Activated T-cell treated with anti-CD3 and anti-CD28 coated beads, Interleukin-2, amount 50 U/mL, for 24 hours (primary cell): ENCODE data around the gene HAO1.

Experiments
- DNase-seq: peaks from one replicate; pipeline ENCODE4 v3.0.0-alpha.2; 2020
- H3K27ac Mint-ChIP-seq: 2 replicates; pipeline ENCODE4 v1.8.0; 2020; ENCODE audit warnings: mild to moderate bottlenecking, mixed read lengths
- H3K27me3 Mint-ChIP-seq: 2 replicates; pipeline ENCODE4 v1.8.0; 2020; ENCODE audit warnings: mixed read lengths
- H3K36me3 Mint-ChIP-seq: 2 replicates; pipeline ENCODE4 v1.8.0; 2020; ENCODE audit warnings: low read depth, mixed read lengths
- H3K4me1 Mint-ChIP-seq: 2 replicates; pipeline ENCODE4 v1.8.0; 2020; ENCODE audit warnings: low read depth, mixed read lengths
- H3K4me3 Mint-ChIP-seq: 2 replicates; pipeline ENCODE4 v1.8.0; 2020; ENCODE audit warnings: mild to moderate bottlenecking, moderate library complexity, mixed read lengths
- H3K9me3 Mint-ChIP-seq: 2 replicates; pipeline ENCODE4 v1.8.0; 2020; ENCODE audit warnings: mixed read lengths

The HAO1 gene

GRCh38 chr20:7902879-7903278, 37.4 kb downstream of the HAO1 start:
- H3K4me3 Mint-ChIP-seq = no peak overlapping the region
- peaks cover 2% of the 10 kb centered on the region for H3K27me3 Mint-ChIP-seq
- H3K9me3 Mint-ChIP-seq = no peaks in the 10 kb centered on the region
- no peak for DNase-seq
- H3K4me1 Mint-ChIP-seq = no peaks in the 10 kb centered on the region
- H3K36me3 Mint-ChIP-seq = no peaks in the 10 kb centered on the region
- H3K27ac Mint-ChIP-seq = no peak overlapping the region

DNA sequence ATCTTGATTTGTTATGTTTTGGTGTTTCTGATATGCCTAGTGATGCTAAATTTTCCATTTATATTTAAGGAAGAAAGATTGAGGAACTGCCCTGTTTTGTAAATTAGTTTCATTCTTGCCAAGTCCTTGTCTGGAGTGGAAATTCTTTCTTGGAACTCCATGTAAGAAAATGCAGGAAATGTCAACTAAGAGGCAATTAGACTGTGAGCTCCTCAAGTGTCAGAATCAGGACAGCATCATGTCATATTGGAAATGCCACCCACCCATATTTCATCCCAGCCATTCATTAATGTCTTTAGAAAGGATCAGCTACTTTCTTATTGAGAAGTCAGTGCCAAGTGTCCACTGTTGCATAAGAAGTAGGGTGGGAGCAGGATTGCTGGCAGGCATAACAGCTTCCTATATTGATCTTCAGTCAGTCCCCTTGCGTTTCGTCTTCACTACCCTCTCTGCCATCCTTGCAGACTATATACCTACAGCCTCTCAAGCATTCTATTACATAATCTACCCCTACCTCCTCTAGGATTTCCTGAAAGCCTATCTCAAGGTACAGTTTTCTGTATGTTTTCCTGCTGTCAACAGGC, 42.4 kb downstream of the HAO1 start:
- H3K27ac Mint-ChIP-seq = no peak overlapping the region
- H3K27me3 Mint-ChIP-seq = peaks cover 2% of the 10 kb centered on the region
- H3K4me3 Mint-ChIP-seq = no peak overlapping the region
- DNase-seq = no peak
- H3K9me3 Mint-ChIP-seq = no peaks in the 10 kb centered on the region
- no peaks in the 10 kb centered on the region for H3K36me3 Mint-ChIP-seq
- no peaks in the 10 kb centered on the region for H3K4me1 Mint-ChIP-seq

DNA sequence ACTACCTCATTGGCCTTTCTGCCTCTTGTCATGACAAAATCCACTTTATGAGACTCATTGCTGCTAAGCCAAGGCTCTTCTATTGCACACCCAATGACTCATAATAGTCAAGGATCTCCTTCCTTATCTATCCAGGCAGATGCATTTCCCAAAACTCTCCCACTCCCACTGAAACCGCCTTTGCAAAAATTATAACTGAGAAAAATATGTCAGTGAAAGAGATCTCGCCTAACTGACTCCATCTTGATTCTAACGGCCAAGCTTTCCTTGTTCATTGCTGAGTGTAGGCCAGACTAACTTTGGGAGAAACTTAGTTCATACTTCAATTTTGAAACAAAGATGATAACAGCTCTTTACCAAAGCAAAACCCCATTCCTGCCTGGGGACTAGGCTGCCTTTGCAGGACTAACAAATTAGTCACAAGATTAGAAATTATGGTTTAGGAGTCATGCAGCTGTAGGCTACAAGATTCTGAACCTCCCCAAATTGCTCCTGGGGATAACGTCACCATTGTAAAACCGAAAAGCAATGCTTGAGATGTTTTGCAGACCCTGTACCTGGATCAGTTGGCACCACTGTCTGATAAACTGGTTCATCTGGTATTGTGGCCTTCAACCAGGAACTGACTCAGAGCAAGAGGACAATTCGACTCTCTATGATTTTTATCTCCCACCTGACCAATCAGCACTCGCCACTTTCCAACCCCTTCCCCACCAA, 47.1 kb downstream of the HAO1 start:
- H3K9me3 Mint-ChIP-seq = no peaks in the 10 kb centered on the region
- no peak overlapping the region for H3K27ac Mint-ChIP-seq
- H3K4me1 Mint-ChIP-seq = no peaks in the 10 kb centered on the region
- peaks cover 5% of the 10 kb centered on the region for H3K27me3 Mint-ChIP-seq
- DNase-seq = no peak
- no peak overlapping the region for H3K4me3 Mint-ChIP-seq
- no peaks in the 10 kb centered on the region for H3K36me3 Mint-ChIP-seq

GRCh38 chr20:7891705-7892104, 48.6 kb downstream of the HAO1 start:
- no peaks in the 10 kb centered on the region for H3K9me3 Mint-ChIP-seq

GRCh38 chr20:7889736-7890135, 50.5 kb downstream of the HAO1 start:
- no peak for DNase-seq
- H3K27ac Mint-ChIP-seq = no peak overlapping the region
- no peak overlapping the region for H3K4me3 Mint-ChIP-seq
- no peaks in the 10 kb centered on the region for H3K9me3 Mint-ChIP-seq
- H3K27me3 Mint-ChIP-seq = peaks cover 5% of the 10 kb centered on the region
- H3K36me3 Mint-ChIP-seq = no peaks in the 10 kb centered on the region
- H3K4me1 Mint-ChIP-seq = no peaks in the 10 kb centered on the region

More at GRCh38 chr20:7891705-7892104, 48.6 kb downstream of the HAO1 start:
- Mint-ChIP-seq H3K27ac (no peak overlapping the region), H3K36me3 (no peaks in the 10 kb centered on the region), H3K4me3 (no peak overlapping the region), H3K4me1 (no peaks in the 10 kb centered on the region), H3K27me3 (peaks cover 5% of the 10 kb centered on the region)
- DNase-seq = no peak

DNA sequence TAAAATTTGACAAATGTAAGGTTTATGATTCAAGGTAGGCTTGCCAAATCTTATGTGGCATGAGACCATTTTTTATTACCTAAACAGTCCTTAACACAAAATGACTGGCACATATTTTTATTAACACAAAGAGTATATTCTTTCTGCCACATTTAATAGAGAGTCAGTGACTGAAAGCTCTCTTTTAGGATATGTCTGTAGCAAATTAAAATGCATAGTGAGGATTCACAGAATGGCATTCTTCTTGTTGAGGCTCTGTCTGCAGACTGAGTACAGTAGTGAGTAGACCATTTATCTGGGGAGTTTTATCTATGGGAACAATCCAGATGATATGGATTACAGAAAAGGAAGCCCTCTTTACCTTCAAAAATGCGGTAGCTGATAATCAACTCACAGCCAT, 56.5 kb downstream of the HAO1 start:
- no peaks in the 10 kb centered on the region for H3K4me1 Mint-ChIP-seq
- peaks cover 6% of the 10 kb centered on the region for H3K27me3 Mint-ChIP-seq
- H3K9me3 Mint-ChIP-seq = no peaks in the 10 kb centered on the region
- no peak for DNase-seq
- no peak overlapping the region for H3K4me3 Mint-ChIP-seq
- no peaks in the 10 kb centered on the region for H3K36me3 Mint-ChIP-seq
- H3K27ac Mint-ChIP-seq = no peak overlapping the region

DNA sequence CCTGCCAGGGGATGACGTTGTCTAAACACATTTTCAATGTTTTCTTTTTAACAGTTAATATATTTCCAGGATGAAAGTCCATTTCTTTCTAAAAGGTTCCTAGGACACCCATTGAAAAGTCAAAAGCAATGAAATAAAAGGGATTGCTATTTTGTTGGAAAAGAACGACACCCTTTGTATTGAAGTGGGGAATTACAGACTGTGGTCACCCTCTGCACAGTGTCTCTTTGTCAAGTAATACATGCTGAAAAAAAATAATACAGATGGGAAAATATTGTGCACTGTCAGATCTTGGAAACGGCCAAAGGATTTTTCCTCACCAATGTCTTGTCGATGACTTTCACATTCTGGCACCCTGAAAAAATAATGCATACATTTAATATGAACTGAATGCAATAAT, 56.9 kb downstream of the HAO1 start:
- no peak for DNase-seq
- H3K27ac Mint-ChIP-seq = no peak overlapping the region
- H3K27me3 Mint-ChIP-seq = peaks cover 6% of the 10 kb centered on the region
- no peak overlapping the region for H3K4me3 Mint-ChIP-seq
- no peaks in the 10 kb centered on the region for H3K4me1 Mint-ChIP-seq
- no peaks in the 10 kb centered on the region for H3K36me3 Mint-ChIP-seq
- no peaks in the 10 kb centered on the region for H3K9me3 Mint-ChIP-seq

- DNase-seq = no peak
- no peaks in the 10 kb centered on the region for H3K36me3 Mint-ChIP-seq
- H3K27ac Mint-ChIP-seq = no peak overlapping the region
- H3K9me3 Mint-ChIP-seq = no peaks in the 10 kb centered on the region
- H3K4me3 Mint-ChIP-seq = no peak overlapping the region
- peaks cover 6% of the 10 kb centered on the region for H3K27me3 Mint-ChIP-seq
- H3K4me1 Mint-ChIP-seq = no peaks in the 10 kb centered on the region
Observed at GRCh38 chr20:7882076-7882475, 58.2 kb downstream of the HAO1 start.

DNA sequence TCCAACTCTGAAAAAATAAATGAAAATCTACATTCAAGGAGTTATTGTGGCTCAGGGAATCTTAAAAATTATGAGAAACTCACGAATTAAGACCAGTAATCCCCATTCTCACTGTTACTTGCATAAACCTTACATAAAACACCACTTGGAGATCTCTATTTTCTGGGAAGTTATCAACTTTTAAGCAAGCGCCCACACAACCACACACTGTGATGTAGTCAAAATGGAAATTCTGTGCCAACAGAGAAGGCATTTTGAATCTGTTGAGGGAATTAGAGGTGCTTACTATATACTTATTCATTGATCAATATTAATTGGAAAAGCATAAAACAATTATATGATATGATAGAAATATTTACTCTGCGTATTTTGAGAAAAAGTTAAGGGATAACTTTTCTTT, 58.7 kb downstream of the HAO1 start:
- Mint-ChIP-seq H3K27me3 (peaks cover 6% of the 10 kb centered on the region), H3K4me3 (no peak overlapping the region), H3K27ac (no peak overlapping the region), H3K9me3 (no peaks in the 10 kb centered on the region), H3K4me1 (no peaks in the 10 kb centered on the region), H3K36me3 (no peaks in the 10 kb centered on the region)
- DNase-seq = no peak

GRCh38 chr20:7879883-7880282, 60.4 kb downstream of the HAO1 start:
- no peak overlapping the region for H3K4me3 Mint-ChIP-seq
- DNase-seq = no peak
- no peaks in the 10 kb centered on the region for H3K4me1 Mint-ChIP-seq
- no peak overlapping the region for H3K27ac Mint-ChIP-seq
- no peaks in the 10 kb centered on the region for H3K9me3 Mint-ChIP-seq
- no peaks in the 10 kb centered on the region for H3K36me3 Mint-ChIP-seq
- H3K27me3 Mint-ChIP-seq = peaks cover 6% of the 10 kb centered on the region

DNA sequence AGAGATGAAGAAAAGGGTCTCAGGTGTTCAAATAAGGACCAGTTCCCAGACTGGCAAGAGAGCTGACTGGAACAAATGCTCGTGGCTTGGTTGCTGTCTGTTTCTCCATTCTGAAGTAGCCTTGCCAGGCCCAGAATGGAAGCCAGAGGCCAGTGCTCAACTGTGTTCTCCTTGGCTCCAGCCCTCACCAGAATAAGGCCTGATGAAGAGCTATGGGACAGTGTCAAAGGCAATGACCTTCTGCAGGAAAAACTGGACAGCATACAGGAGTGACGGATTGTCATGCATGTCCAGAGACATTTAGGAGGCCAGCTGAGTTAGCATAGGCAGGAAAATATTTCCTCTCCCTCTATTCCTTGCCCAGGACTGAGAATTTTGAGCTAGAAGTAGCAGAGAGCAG, 72.2 kb downstream of the HAO1 start:
- Mint-ChIP-seq H3K4me1 (no peaks in the 10 kb centered on the region), H3K27ac (no peak overlapping the region), H3K27me3 (no peaks in the 10 kb centered on the region), H3K36me3 (no peaks in the 10 kb centered on the region), H3K4me3 (no peak overlapping the region), H3K9me3 (no peaks in the 10 kb centered on the region)
- no peak for DNase-seq

GRCh38 chr20:7866285-7866684, 74.0 kb downstream of the HAO1 start:
- no peaks in the 10 kb centered on the region for H3K36me3 Mint-ChIP-seq
- no peaks in the 10 kb centered on the region for H3K4me1 Mint-ChIP-seq
- no peaks in the 10 kb centered on the region for H3K27me3 Mint-ChIP-seq
- H3K27ac Mint-ChIP-seq = no peak overlapping the region
- no peak for DNase-seq
- H3K9me3 Mint-ChIP-seq = no peaks in the 10 kb centered on the region
- H3K4me3 Mint-ChIP-seq = no peak overlapping the region

DNA sequence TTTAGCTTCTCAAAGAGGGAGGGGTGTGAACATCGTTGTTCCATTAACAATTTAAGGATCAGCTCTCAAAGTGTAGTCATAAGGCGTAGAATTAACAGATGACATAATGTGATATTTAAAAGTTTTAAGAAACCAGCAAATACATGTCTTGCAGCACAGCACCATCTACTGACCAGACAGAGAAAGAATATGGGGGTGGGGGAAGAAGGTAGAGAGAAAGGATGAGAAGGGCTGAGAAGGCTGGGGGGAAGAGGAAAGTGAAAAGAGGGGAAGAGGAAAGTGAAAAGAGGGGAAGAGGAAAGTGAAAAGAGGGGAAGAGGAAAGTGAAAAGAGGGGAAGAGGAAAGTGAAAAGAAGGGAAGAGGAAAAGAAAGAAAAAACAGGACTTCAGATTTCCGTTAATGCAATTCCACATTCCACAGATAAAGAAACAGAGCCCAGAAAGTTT, 80.9 kb downstream of the HAO1 start:
- no peak overlapping the region for H3K4me3 Mint-ChIP-seq
- no peaks in the 10 kb centered on the region for H3K9me3 Mint-ChIP-seq
- no peak overlapping the region for H3K27ac Mint-ChIP-seq
- no peaks in the 10 kb centered on the region for H3K36me3 Mint-ChIP-seq
- H3K27me3 Mint-ChIP-seq = peaks cover 15% of the 10 kb centered on the region
- no peak for DNase-seq
- no peaks in the 10 kb centered on the region for H3K4me1 Mint-ChIP-seq

- Mint-ChIP-seq H3K4me3 (no peak overlapping the region), H3K36me3 (no peaks in the 10 kb centered on the region), H3K27ac (no peak overlapping the region), H3K27me3 (peaks cover 15% of the 10 kb centered on the region), H3K9me3 (no peaks in the 10 kb centered on the region), H3K4me1 (no peaks in the 10 kb centered on the region)
- DNase-seq = no peak
Observed at GRCh38 chr20:7858734-7859250, 81.5 kb downstream of the HAO1 start.

DNA sequence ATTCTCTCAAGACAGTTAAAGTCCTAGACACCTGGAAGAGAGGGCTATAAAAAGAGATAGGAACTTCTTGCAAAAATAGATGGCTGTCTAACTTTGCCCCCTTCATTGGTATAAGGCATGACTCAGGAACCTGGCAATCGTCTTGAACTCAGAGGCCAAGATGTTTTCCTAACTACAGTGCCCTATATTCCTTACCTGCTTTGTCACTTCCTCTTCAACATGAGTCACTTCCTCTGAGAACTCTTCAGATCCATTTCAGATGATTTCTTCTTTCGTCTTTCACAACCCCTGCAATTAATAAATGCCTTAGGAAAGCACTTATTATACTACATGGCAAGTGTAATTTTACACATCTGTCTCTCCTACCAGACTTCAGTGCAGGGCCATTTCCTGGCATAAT, 83.5 kb downstream of the HAO1 start:
- Mint-ChIP-seq H3K9me3 (no peaks in the 10 kb centered on the region), H3K27ac (no peak overlapping the region), H3K4me1 (no peaks in the 10 kb centered on the region), H3K36me3 (no peaks in the 10 kb centered on the region), H3K4me3 (no peak overlapping the region), H3K27me3 (peaks cover 15% of the 10 kb centered on the region)
- DNase-seq = no peak
